Keratinocyte (primary cell): ENCODE results near the gene PER2. TPM values are rescaled to one million over a fixed set of nuclear protein-coding genes. Genes with fewer than 3 reads are reported as not detected.

Source experiments
- DNase-seq: peaks from one replicate; pipeline ENCODE4 v3.0.0-alpha.2; 2011; ENCODE audit warnings: low read depth, missing footprints, low spot score
- FAIRE-seq: peaks from 2 replicates; lab custom pipeline; 2011; peaks lifted over from hg19 to GRCh38; lab: Jason Lieb, UNC
- H2AFZ ChIP-seq: 2 replicates; pipeline ENCODE4 v1.6.0; 2012; ENCODE audit warnings: low read length, control low read depth, inconsistent platforms; ENCODE audit not compliant: control insufficient read depth
- H3K27ac ChIP-seq: 2 replicates; pipeline ENCODE4 v1.5.1; 2011; ENCODE audit warnings: low read length; ENCODE audit not compliant: control insufficient read depth, insufficient read depth
- H3K27me3 ChIP-seq: 3 replicates; pipeline ENCODE4 v1.6.0; 2011; ENCODE audit warnings: low read length; ENCODE audit not compliant: control insufficient read depth, insufficient read depth; ENCODE audit errors: extremely low read depth
- H3K36me3 ChIP-seq, 2 experiments: 2 replicates in 1 of 2; 3 replicates in 1 of 2; pipeline ENCODE4 v1.5.1; 2011; ENCODE audit warnings: low read length in 2 of 2, mild to moderate bottlenecking in 1 of 2; ENCODE audit not compliant: control insufficient read depth in 2 of 2, insufficient read depth in 2 of 2; ENCODE audit errors: extremely low read depth in 1 of 2
- H3K4me1 ChIP-seq: 3 replicates; pipeline ENCODE4 v1.5.1; 2011; ENCODE audit warnings: low read length; ENCODE audit not compliant: control insufficient read depth, insufficient read depth; ENCODE audit errors: extremely low read depth
- H3K4me2 ChIP-seq: 3 replicates; pipeline ENCODE4 v1.6.0; 2011; ENCODE audit warnings: low read depth, low read length; ENCODE audit not compliant: control insufficient read depth, insufficient read depth; ENCODE audit errors: extremely low read depth
- H3K4me3 ChIP-seq, 3 experiments: fragments of 200-600 bp in 1 of 3; sonication (generic) in 1 of 3; 2 replicates in 2 of 3; 3 replicates in 1 of 3; pipeline ENCODE4 v1.5.1; 2011 to 2016; ENCODE audit warnings: low read length in 3 of 3, mild to moderate bottlenecking in 3 of 3, control low read depth in 2 of 3, inconsistent platforms in 1 of 3, low read depth in 1 of 3, mixed read lengths in 1 of 3, mixed run types in 1 of 3, moderate library complexity in 1 of 3; ENCODE audit not compliant: control insufficient read depth in 2 of 3, insufficient read depth in 2 of 3; ENCODE audit errors: extremely low read depth in 1 of 3
- H3K79me2 ChIP-seq: 2 replicates; pipeline ENCODE4 v1.6.0; 2012; ENCODE audit warnings: low read length; ENCODE audit not compliant: control insufficient read depth, insufficient read depth
- H3K9ac ChIP-seq: 3 replicates; pipeline ENCODE4 v1.6.0; 2011; ENCODE audit warnings: low read length; ENCODE audit not compliant: control insufficient read depth, insufficient read depth; ENCODE audit errors: extremely low read depth
- H3K9me1 ChIP-seq: 3 replicates; pipeline ENCODE4 v1.6.0; 2011; ENCODE audit warnings: low read length; ENCODE audit not compliant: control insufficient read depth, insufficient read depth; ENCODE audit errors: extremely low read depth
- H3K9me3 ChIP-seq: 2 replicates; pipeline ENCODE4 v1.5.1; 2012; ENCODE audit warnings: low read depth, low read length; ENCODE audit not compliant: control insufficient read depth
- H4K20me1 ChIP-seq: 3 replicates; pipeline ENCODE4 v1.6.0; 2011; ENCODE audit warnings: low read length; ENCODE audit not compliant: control insufficient read depth, insufficient read depth; ENCODE audit errors: extremely low read depth
- CTCF ChIP-seq, 3 experiments: IDR thresholded peaks in 1 of 3; conservative IDR thresholded peaks in 1 of 3; optimal IDR thresholded peaks in 1 of 3; 2 replicates in 2 of 3; 3 replicates in 1 of 3; pipeline versions ENCODE3 to v1.5.1; 2011; ENCODE audit warnings: low read length in 3 of 3, mild to moderate bottlenecking in 3 of 3, moderate library complexity in 2 of 3, control low read depth in 1 of 3, inconsistent platforms in 1 of 3; ENCODE audit not compliant: insufficient read depth in 2 of 3; ENCODE audit errors: extremely low read depth in 1 of 3
- EZH2 ChIP-seq: IDR thresholded peaks from one replicate; pipeline ENCODE4 v1.6.1; 2012; ENCODE audit warnings: inconsistent platforms, mild to moderate bottlenecking, low read length, moderate library complexity
- dilution Hi-C: fragments of 300-500 bp; cut with MboI; formaldehyde crosslinking; loops from one replicate; pipeline ENCODE4 v1.7.0; 2020; ENCODE audit warnings: low sequenced_read_pairs; ENCODE audit not compliant: extremely low pct_ligation_motif_present
- polyA plus RNA-seq, 5 experiments: library from polyadenylated mRNA; depleted of rRNA in 3 of 5; stranded (reverse) in 3 of 5; stranded (forward) in 1 of 5; unstranded in 1 of 5; fragments of >200 nt; gene quantifications; 1 replicate in 1 of 5; 2 replicates in 3 of 5; 3 replicates in 1 of 5; pipeline versions ENCODE4 v1.2.1 to v1.2.3, GENCODE V29; 2011 to 2012; ENCODE audit warnings: missing spikeins in 2 of 5, low read depth in 1 of 5, low replicate concordance in 1 of 5

Gene PER2
- polyA plus RNA-seq, 1 donor (not counting 4 experiments of a cell fraction or from before 2014, with no cell fraction given): 1.6 TPM

DNA sequence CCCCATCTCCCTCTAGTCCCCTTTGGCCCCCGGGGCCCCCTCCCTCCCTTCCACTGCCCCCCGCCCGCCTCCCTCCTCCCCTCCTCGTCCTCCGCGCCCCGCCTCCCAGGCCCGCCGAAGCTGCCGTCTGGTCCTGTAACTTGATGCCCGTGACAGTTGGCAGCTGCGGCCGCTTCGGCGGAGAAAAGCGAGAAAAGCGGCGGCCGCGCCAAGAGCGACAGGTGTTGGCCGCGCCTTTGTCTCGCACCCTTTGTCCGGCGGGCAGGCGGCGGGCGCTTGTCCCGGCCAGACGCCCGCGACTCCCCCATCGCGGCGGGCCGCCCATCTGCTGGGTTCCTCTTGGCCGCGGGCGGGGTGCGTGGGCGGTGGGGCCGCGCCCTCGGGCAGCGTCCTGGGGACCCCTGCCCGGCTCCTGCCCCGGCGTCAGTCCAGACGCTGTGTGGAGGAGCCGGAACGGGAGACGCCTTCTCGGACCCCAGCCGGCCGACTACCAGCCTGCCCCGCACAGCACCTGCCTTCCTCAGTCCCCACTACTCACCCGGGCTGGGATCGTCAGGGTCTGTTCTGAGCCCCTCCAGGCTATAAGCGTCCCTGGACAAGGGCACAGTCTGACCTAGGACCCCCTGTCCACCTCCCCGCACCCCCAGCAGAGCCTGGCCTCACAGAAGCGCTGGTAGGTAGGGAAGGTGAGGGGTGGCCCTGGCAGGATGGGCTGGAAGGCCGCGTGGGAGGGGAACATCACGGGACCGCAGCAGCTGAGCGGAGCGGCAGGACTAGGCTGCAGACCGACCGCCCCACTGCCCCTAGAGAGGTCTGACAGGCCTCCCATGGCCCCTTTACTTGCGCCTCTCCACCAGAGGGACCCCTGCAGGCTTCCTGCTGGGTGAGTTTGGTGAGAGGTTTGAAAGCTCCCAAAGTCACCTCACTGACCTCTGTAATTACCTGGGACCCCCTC is 47.4 kb downstream of the PER2 start:
- Histone ChIP-seq H3K27ac (no peak overlapping the region), H3K79me2 (no peaks in the 10 kb centered on the region), H4K20me1 (no peaks in the 10 kb centered on the region), H3K4me2 (no peak overlapping the region), H3K4me1 (no peaks in the 10 kb centered on the region), H3K9ac (no peak overlapping the region), H3K27me3 (peaks cover 41% of the 10 kb centered on the region), H3K9me1 (no peaks in the 10 kb centered on the region), H3K9me3 (no peaks in the 10 kb centered on the region), H3K4me3 (no peak overlapping the region), H2AFZ (no peak overlapping the region), H3K36me3 (peaks cover 0 to 3% of the 10 kb centered on the region in 2 experiments)
- dilution Hi-C loops: no loop called here
- no peak for DNase-seq
- no peak for FAIRE-seq
- no peak for TF ChIP-seq CTCF (optimal IDR thresholded peaks at IDR 0.05 in 1 of 3, IDR thresholded peaks at IDR 0.05 in 1 of 3, conservative IDR thresholded peaks at IDR 0.05 in 1 of 3; ENCODE audit: extremely low read depth in 1 of 3, insufficient read depth in 2 of 3, low read length in 3 of 3)
- no peak for TF ChIP-seq EZH2

- H3K4me1 ChIP-seq: no peaks in the 10 kb centered on the region
- no peaks in the 10 kb centered on the region for H3K79me2 ChIP-seq
- no peaks in the 10 kb centered on the region for H3K36me3 ChIP-seq
- H3K9me1 ChIP-seq: no peaks in the 10 kb centered on the region
- H3K4me3 ChIP-seq: peak within 1 kb of the TSS; percentile 39 to 57 (median 49)
- H4K20me1 ChIP-seq: no peaks in the 10 kb centered on the region
- FAIRE-seq (no peak), DNase-seq (no peak)
- TF ChIP-seq EZH2 (peak; percentile 53), CTCF (optimal IDR thresholded peaks at IDR 0.05 in 1 of 3, IDR thresholded peaks at IDR 0.05 in 1 of 3, conservative IDR thresholded peaks at IDR 0.05 in 1 of 3; ENCODE audit: extremely low read depth in 1 of 3, insufficient read depth in 2 of 3, low read length in 3 of 3) (peak in 1 of 3 experiments; percentile 10)
- dilution Hi-C loops: no loop called here
- H3K9me3 ChIP-seq: no peaks in the 10 kb centered on the region
- H3K4me2 ChIP-seq: peak within 1 kb of the TSS; percentile 71
- peaks cover 47% of the 10 kb centered on the region for H3K27me3 ChIP-seq
- peak within 1 kb of the TSS; percentile 63 for H2AFZ ChIP-seq
- no peak within 1 kb of the TSS for H3K27ac ChIP-seq
- no peak within 1 kb of the TSS for H3K9ac ChIP-seq
These were observed 48.3 kb downstream of the PER2 start, which contains the start of gene HES6 for GRCh38 chr2:238239863-238240756. TSS of gene HES6 (minus strand) at chr2:238240038. CDS start at chr2:238239905, 133 bp downstream.
